ENCODE data around the gene SSR1. TPM values are rescaled to one million over a fixed set of nuclear protein-coding genes. Genes with fewer than 3 reads are reported as not detected.

Gene SSR1
- total RNA-seq, 2 experiments from 2014 or later = 49.6 to 55.1 TPM

DNA sequence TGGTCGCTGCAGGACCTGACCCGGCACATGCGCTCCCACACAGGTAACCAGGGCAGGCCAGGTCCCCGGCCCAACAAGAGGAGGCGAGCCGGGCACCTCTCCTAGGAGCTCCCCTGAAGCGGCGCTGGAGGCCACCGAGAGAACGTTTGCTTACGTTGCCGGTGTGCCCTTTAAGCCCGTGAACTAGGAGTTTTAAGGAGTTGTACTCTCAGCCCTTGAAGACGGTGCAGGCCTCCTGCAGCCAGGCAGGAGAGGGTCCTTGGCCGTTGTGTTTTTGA is 65.9 kb downstream of the SSR1 start:
- H3K9me3 ChIP-seq (ENCODE audit: control insufficient read depth in 1 of 2, insufficient read depth in 1 of 2, low read length in 2 of 2) = no peaks in the 10 kb centered on the region
- Mint-ChIP-seq H3K4me1 (ENCODE audit: low read depth) (peaks cover 13% of the 10 kb centered on the region), H3K36me3 (ENCODE audit: low read depth) (peaks cover 62% of the 10 kb centered on the region), H3K27ac (no peak overlapping the region), H3K27me3 (no peaks in the 10 kb centered on the region), H3K9me3 (no peaks in the 10 kb centered on the region), H3K4me3 (no peak overlapping the region)
- H3K4me3 ChIP-seq (ENCODE audit: low read length) = no peak overlapping the region
- no peaks in the 10 kb centered on the region for H3K27me3 ChIP-seq (ENCODE audit: control insufficient read depth in 1 of 2, insufficient read depth in 2 of 2, low read length in 2 of 2)
- DNase-seq (no peak), ATAC-seq (ENCODE audit: poor library complexity) (no peak)
- peaks cover 7% of the 10 kb centered on the region for H3K4me1 ChIP-seq (ENCODE audit: insufficient read depth, low read length)
- H3K36me3 ChIP-seq (ENCODE audit: insufficient read depth, low read length) = peaks cover 55% of the 10 kb centered on the region
- POLR2A ChIA-PET = no interaction called here
- no peak overlapping the region for H3K27ac ChIP-seq (ENCODE audit: low read depth in 1 of 2, low read length in 2 of 2)
- TF ChIP-seq, protein P1, sequence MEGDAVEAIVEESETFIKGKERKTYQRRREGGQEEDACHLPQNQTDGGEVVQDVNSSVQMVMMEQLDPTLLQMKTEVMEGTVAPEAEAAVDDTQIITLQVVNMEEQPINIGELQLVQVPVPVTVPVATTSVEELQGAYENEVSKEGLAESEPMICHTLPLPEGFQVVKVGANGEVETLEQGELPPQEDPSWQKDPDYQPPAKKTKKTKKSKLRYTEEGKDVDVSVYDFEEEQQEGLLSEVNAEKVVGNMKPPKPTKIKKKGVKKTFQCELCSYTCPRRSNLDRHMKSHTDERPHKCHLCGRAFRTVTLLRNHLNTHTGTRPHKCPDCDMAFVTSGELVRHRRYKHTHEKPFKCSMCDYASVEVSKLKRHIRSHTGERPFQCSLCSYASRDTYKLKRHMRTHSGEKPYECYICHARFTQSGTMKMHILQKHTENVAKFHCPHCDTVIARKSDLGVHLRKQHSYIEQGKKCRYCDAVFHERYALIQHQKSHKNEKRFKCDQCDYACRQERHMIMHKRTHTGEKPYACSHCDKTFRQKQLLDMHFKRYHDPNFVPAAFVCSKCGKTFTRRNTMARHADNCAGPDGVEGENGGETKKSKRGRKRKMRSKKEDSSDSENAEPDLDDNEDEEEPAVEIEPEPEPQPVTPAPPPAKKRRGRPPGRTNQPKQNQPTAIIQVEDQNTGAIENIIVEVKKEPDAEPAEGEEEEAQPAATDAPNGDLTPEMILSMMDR (IDR thresholded peaks at IDR 0.05) = no peak
- intact Hi-C loops (cut with DNase I, micrococcal nuclease) = loop anchor here in 1 of 2 experiments (10.0 kb wide), 1 partner anchor 462 kb away; no protein-coding TSS in a partner anchor
- CTCF ChIA-PET = no interaction called here

DNA sequence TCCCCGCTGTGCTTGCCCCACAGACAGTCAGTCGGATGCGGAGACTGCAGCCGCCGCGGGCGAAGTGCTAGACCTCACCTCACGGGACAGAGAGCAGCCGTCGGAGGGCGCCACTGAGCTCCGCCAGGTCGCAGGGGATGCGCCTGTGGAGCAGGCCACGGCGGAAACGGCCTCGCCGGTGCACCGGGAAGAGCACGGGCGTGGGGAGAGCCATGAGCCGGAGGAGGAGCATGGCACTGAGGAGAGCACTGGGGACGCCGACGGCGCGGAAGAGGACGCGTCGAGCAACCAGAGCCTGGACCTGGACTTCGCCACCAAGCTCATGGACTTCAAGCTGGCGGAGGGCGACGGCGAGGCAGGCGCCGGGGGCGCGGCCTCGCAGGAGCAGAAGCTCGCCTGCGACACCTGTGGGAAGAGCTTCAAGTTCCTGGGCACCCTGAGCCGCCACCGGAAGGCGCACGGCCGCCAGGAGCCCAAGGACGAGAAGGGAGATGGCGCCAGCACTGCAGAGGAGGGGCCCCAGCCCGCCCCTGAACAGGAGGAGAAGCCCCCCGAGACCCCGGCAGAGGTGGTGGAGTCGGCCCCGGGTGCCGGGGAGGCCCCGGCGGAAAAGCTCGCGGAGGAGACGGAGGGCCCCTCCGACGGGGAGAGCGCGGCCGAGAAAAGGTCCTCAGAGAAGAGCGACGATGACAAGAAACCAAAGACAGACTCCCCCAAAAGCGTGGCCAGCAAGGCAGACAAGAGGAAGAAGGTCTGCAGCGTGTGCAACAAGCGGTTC is 66.4 kb downstream of the SSR1 start:
- Mint-ChIP-seq H3K4me3 (no peak overlapping the region), H3K36me3 (ENCODE audit: low read depth) (peaks cover 64% of the 10 kb centered on the region), H3K27me3 (no peaks in the 10 kb centered on the region), H3K27ac (no peak overlapping the region), H3K4me1 (ENCODE audit: low read depth) (peaks cover 15% of the 10 kb centered on the region), H3K9me3 (no peaks in the 10 kb centered on the region)
- ATAC-seq (ENCODE audit: poor library complexity) = no peak
- TF ChIP-seq, protein P1 (IDR thresholded peaks at IDR 0.05) = no peak
- no peak for DNase-seq
- peaks cover 58% of the 10 kb centered on the region for H3K36me3 ChIP-seq (ENCODE audit: insufficient read depth, low read length)
- no peak overlapping the region for H3K27ac ChIP-seq (ENCODE audit: low read depth in 1 of 2, low read length in 2 of 2)
- ChIA-PET CTCF (no interaction called here), POLR2A (no interaction called here)
- H3K9me3 ChIP-seq (ENCODE audit: control insufficient read depth in 1 of 2, insufficient read depth in 1 of 2, low read length in 2 of 2) = no peaks in the 10 kb centered on the region
- no peak overlapping the region for H3K4me3 ChIP-seq (ENCODE audit: low read length)
- no peaks in the 10 kb centered on the region for H3K27me3 ChIP-seq (ENCODE audit: control insufficient read depth in 1 of 2, insufficient read depth in 2 of 2, low read length in 2 of 2)
- H3K4me1 ChIP-seq (ENCODE audit: insufficient read depth, low read length) = peaks cover 7% of the 10 kb centered on the region
- intact Hi-C loops (cut with DNase I, micrococcal nuclease) = loop anchor here in 1 of 2 experiments (10.0 kb wide), 1 partner anchor 462 kb away; no protein-coding TSS in a partner anchor

DNA sequence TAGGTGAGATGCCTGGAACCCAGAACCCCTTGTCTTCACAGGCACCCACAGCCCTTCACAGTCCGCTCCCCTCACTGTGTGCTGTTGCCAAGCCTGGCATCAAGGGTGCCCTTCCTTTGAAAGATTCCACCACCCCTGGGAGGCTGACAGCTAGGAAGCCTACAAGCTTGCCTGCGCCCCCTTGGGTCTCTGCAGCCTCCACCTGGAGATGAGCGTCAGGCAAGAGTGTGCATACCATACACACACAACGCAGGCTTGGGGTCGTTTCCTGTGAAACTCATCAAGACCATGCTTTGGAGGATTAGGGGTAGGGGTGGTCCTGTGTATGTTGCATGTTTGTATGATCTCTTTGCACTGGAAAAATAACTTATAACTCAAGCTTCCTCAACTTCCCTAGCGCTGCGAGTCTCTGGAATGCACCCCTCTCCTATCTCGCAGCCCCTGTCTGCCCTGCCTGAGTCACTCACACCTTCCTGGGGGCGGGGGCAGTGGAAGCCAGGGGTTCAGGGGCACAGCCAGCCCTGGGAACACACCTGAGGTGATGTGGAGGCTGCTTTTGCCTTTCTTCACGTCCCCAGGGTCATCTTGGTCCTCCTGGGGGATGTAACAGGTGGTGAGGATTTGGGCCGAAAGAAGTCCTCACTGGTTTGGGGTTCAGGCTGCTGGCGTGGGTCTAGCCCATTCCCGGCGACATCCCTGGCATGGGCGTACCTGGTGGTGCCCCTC is 67.2 kb downstream of the SSR1 start:
- TF ChIP-seq, protein P1 (IDR thresholded peaks at IDR 0.05) = no peak
- CTCF ChIA-PET = no interaction called here
- intact Hi-C loops (cut with DNase I, micrococcal nuclease) = loop anchor here in 1 of 2 experiments (10.0 kb wide), 1 partner anchor 461 kb away; no protein-coding TSS in a partner anchor
- peaks cover 59% of the 10 kb centered on the region for H3K36me3 ChIP-seq (ENCODE audit: insufficient read depth, low read length)
- Mint-ChIP-seq H3K4me3 (no peak overlapping the region), H3K27ac (no peak overlapping the region), H3K36me3 (ENCODE audit: low read depth) (peaks cover 67% of the 10 kb centered on the region), H3K4me1 (ENCODE audit: low read depth) (peaks cover 15% of the 10 kb centered on the region), H3K27me3 (no peaks in the 10 kb centered on the region), H3K9me3 (no peaks in the 10 kb centered on the region)
- H3K9me3 ChIP-seq (ENCODE audit: control insufficient read depth in 1 of 2, insufficient read depth in 1 of 2, low read length in 2 of 2) = no peaks in the 10 kb centered on the region
- no peak overlapping the region for H3K4me3 ChIP-seq (ENCODE audit: low read length)
- no peak for DNase-seq
- H3K4me1 ChIP-seq (ENCODE audit: insufficient read depth, low read length) = peaks cover 7% of the 10 kb centered on the region
- no peak for ATAC-seq (ENCODE audit: poor library complexity)
- H3K27ac ChIP-seq (ENCODE audit: low read depth in 1 of 2, low read length in 2 of 2) = no peak overlapping the region
- no peaks in the 10 kb centered on the region for H3K27me3 ChIP-seq (ENCODE audit: control insufficient read depth in 1 of 2, insufficient read depth in 2 of 2, low read length in 2 of 2)
- POLR2A ChIA-PET = no interaction called here

Data from CD4-positive, alpha-beta T cell (primary cell).